HG03469 (cell line): ENCODE measurements around the gene LYSMD1.

Experiments
- ATAC-seq: cut with Tn5 transposase; IDR thresholded peaks from one replicate; pipeline ENCODE4 v1.9.1; 2021; ENCODE audit warnings: mild to moderate bottlenecking, moderate library complexity, moderate number of reproducible peaks; ENCODE audit not compliant: unreplicated experiment

Gene LYSMD1

GRCh38 chr1:151175863-151176262, 10.2 kb upstream of the LYSMD1 start, which contains the start of gene TMOD4:
TSS of gene TMOD4 (minus strand) at chr1:151175981. CDS start at chr1:151174875, 1,106 bp downstream.
- ATAC-seq: no peak

GRCh38 chr1:151175041-151175741, 9.5 kb upstream of the LYSMD1 start:
- no peak for ATAC-seq

DNA sequence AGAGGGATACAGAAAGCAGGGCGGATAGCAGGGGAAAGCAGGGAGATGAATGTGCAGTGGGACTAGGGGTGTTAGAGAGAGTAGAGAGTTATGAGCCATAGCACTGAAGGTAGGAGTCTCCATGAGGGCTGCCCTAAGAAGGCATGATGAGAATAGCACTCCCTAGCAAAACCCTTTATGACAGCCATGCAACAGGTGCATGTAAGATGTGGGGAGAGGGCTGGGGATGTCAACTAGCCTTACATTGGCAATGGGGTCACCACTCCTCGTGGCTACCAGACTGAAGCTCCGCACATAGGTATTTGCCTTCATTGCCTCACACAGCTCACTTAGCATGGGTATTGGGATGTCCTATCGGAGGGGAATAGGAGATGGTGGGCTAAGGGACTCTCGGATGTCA, 5.5 kb upstream of the LYSMD1 start:
- ATAC-seq: no peak

- ATAC-seq: no peak
These were observed 1.4 kb upstream of the LYSMD1 start for GRCh38 chr1:151167116-151167515.

DNA sequence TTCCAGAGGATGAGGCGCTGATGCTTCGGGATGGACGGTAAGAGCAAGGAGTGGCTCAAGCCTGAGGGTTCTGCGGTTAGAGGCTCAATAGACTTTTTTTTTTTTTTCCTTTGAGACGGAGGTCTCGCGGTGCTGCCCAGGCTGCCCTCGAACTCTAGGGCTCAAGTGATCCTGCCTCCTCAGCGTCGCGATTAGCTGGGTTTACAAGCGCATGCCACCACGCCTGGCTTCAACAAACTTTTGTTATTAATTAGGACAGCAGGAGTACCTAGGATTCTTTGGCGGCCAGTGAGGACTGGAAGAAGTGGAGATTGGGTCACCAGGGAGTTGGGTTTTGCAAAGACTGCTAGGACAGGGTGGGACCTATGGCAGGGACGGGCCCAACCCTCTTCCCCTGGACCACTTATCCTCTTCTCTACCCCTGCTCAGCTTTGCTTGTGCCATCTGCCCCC, 829 bp upstream of the LYSMD1 start:
- no peak for ATAC-seq

- ATAC-seq: peak; percentile 14
These were observed 393 bp downstream of the LYSMD1 start for GRCh38 chr1:151165281-151165737.

DNA sequence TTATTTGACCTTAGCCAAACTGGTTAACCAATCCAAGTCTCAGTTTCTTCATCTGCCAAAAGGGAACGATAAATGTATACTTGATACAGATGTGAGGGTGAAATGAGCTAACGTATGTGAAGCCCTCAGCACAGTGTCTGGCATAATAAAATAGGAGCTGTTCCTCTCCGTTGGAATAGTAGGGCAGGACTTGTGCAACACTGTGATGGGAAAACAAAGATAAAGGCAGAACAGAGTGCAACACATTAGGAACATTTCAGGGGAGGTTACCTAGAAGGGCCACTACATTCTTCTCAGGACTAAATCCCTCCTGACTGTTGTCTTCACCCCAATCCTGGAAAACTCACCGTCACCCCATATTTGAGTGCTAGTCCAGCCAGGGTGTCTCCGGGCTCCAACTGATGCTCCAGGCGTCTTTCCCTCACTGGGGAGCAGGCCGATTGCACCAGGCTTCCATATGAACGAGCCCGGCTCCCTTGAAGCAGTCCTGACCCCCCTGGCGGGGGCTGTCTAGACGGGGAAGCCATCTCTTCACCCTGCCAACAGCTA, 896 bp downstream of the LYSMD1 start:
- no peak for ATAC-seq

DNA sequence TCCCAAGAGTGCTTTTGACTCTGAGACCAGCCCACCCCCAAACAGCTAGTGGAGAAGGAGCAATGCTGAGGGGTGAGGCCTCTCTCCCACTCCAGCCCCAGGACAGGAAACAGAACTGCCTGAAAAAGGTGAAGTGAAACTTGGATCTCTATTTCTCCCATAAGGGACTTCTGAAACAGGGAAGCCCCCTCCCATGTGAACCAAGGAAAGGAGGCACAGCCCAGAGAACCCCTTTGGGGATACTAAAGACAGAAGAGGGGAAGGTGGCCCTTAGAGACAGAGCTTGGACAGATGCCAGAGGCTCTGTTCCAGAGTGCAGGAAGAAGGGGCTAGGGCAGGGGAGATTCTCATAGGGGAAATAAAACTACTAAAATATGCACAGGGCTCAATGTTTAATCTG, 6.3 kb downstream of the LYSMD1 start:
- ATAC-seq: no peak

DNA sequence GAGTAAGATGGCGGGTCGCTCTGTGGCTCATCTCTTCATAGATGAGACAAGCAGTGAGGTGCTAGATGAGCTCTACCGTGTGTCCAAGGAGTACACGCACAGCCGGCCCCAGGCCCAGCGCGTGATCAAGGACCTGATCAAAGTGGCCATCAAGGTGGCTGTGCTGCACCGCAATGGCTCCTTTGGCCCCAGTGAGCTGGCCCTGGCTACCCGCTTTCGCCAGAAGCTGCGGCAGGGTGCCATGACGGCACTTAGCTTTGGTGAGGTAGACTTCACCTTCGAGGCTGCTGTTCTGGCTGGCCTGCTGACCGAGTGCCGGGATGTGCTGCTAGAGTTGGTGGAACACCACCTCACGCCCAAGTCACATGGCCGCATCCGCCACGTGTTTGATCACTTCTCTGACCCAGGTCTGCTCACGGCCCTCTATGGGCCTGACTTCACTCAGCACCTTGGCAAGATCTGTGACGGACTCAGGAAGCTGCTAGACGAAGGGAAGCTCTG, 6.9 kb downstream of the LYSMD1 start:
- ATAC-seq: no peak

GRCh38 chr1:151158326-151158725, 7.4 kb downstream of the LYSMD1 start:
- ATAC-seq: no peak

DNA sequence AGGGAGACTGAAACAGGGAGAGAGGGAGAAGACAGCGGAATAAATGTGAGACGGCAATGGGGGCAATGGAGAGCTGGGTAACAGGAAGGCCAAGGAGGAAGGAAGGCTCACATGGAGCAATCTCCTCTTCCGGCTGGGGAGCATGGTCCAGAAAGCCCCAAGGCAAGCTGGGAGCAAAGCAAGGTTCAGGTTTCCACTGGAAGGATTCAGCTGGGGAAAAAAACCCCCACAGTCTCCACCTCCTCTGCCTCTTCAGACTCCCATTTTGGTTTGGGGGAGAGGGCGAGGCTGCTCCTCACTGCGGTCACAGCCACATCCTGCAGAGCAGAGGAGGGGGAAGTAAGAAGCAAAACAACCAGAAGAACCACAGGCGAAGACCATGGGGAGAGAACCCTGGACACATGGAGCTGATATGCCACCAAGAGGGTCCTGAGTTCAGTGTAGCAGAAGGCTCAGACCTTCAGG, 8.6 kb downstream of the LYSMD1 start:
- ATAC-seq: no peak

- ATAC-seq: no peak
These were observed 9.2 kb downstream of the LYSMD1 start, which contains the start of gene TNFAIP8L2 for GRCh38 chr1:151156515-151156819. TSS of gene TNFAIP8L2 (plus strand) at chr1:151156649. CDS start at chr1:151158698, 2,049 bp downstream.

DNA sequence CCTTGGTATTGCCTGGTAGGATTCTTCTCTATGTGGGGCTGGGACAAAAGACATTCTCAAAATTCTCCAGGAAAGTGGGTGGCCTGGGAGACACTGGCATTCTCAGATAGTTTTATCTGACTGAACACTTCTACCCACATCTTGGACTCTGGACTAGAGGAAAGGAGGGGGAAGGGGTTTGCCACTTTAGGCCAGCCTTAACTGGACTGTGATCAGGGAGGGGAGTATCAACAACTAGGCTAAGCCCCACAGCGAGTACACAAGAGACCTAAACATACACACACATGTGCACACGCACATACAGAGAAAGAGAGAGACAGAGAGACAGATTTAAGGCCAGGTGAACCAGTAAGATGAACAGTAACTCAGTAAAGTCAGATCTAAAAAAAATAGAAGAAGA, 18.0 kb downstream of the LYSMD1 start:
- ATAC-seq: no peak

DNA sequence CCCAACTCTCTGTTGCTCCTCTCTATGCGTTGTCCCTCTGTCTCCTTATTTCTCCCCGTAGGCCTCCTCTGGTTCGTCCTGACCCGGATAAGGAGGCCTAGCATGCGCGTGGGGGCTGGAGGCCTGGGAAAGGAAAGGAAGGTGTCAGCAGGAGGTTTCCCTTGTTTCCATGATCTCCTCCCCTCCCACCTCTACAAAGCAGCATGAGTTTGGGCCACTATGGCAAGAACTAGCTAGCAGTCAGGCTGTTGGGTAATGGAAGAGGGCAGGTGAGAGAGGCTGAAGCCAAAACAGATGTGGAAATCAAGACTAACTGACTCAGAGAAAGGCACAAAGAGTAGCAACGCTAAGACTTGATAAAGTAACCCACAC, 18.6 kb downstream of the LYSMD1 start:
- no peak for ATAC-seq

- peak; percentile 92 for ATAC-seq
These were observed 19.1 kb downstream of the LYSMD1 start, which contains the start of gene SEMA6C for GRCh38 chr1:151146412-151147131. TSS of gene SEMA6C (minus strand) at chr1:151146631. CDS start at chr1:151142621, 4,010 bp downstream.

DNA sequence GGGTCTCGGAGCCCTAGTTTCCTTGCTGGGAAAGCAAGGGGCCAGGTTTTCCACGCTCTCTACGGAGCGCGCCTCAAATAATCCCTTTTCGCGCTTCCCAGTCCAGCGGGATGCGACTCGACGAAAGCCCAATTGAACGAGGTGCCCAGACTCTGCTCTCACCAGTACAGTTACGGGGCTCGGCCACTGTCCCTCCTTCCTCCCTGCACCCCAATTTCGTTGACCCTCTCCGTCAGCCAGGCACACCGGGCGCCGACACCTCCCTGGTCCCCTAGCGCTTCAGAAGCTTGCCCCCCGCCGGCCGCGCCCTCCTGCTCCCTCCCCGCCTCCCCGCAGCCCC, 19.7 kb downstream of the LYSMD1 start:
- no peak for ATAC-seq

DNA sequence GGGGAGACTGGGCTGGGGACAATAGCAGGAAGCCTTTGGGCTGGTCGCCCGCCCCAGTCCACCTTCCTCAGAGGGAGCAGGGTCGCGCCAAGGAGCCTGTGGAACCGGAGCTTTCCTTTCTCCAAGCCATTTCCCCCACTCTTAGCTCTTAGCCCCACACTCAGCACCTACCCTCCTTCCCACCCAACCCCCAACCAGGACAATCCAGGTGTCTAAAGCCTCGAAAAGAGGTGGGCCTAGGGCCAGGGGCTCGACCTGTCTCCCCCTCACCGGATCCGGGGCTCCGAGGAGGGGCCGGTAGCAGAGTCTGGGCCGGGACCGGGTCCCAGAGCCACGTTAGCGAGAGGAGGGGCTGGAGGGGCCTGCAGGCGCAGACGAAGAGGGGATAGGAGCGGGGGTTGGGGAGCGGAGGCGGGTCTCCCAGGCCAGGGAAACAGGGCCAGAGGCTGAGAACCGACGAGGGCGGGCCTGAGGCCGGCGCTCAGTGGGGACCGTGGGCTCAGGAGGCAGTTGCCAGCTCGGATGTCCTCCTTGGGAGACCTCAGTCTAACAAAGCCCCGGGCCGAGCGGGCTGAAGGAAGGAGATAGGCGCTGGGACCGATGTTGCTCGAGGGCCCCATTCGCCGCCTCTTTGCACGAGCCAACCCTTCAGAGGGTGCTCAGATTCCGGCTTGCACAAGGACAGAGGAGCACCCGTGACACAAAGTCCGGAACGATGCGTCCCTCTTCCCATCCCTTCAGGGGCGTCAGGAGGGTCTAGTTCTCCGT, 20.2 kb downstream of the LYSMD1 start:
- ATAC-seq: no peak

- ATAC-seq: no peak
These were observed 21.0 kb downstream of the LYSMD1 start for GRCh38 chr1:151144474-151145303.

- ATAC-seq: no peak
These were observed 21.7 kb downstream of the LYSMD1 start for GRCh38 chr1:151143986-151144385.

GRCh38 chr1:151143057-151143435, 22.7 kb downstream of the LYSMD1 start:
- no peak for ATAC-seq
